HepG2 (cell line): Measurements from ENCODE around the gene ARMC3. TPM values are rescaled to one million over a fixed set of nuclear protein-coding genes. Genes with fewer than 3 reads are reported as not detected.

Experiments
- ATAC-seq: fragments of 200-7000 bp; cut with Tn5 transposase; 3 replicates; pipeline ENCODE4 v1.9.1; 2020; ENCODE audit warnings: mild to moderate bottlenecking, moderate library complexity
- BruUV-seq: library from RNA; stranded (reverse); fragments of 400-500 nt; replicated peaks from 2 replicates; lab custom pipeline; 2021; lab: Mats Ljungman, UMichigan
- CTCF ChIA-PET: fragments of 300-600 bp; formaldehyde crosslinking; extraction: SDS; loops from one replicate; lab custom pipeline; 2021; ENCODE audit warnings: low total read pairs, inconsistent platforms, low intra/inter-chr PET ratio; lab: Yijun Ruan, JAX
- POLR2A ChIA-PET: fragments of 350-600 bp; sonication (Branson Sonifier 250); formaldehyde crosslinking; loops from one replicate; lab custom pipeline; 2020; ENCODE audit warnings: antibody characterized with exemption, inconsistent platforms; lab: Yijun Ruan, JAX
- DNase-seq: peaks from one replicate; pipeline ENCODE4 v3.0.0-alpha.2; 2015; ENCODE audit warnings: low spot score
- FAIRE-seq: peaks from 3 replicates; lab custom pipeline; 2011; peaks lifted over from hg19 to GRCh38; lab: Jason Lieb, UNC
- H2AFZ ChIP-seq: one replicate; pipeline ENCODE4 v1.6.1; 2011; ENCODE audit warnings: low read length, inconsistent platforms
- H3K27ac ChIP-seq: fragments of 300-600 bp; 3 replicates; pipeline ENCODE4 v1.8.0; 2011; ENCODE audit warnings: mixed run types, mild to moderate bottlenecking, mixed read lengths, low read length, inconsistent platforms; ENCODE audit not compliant: insufficient read depth; ENCODE audit errors: extremely low read length
- H3K27me3 ChIP-seq, 2 experiments: fragments of 200-600 bp in 1 of 2; 2 replicates in 1 of 2; 3 replicates in 1 of 2; pipeline versions ENCODE4 v1.6.0 to v1.8.0; 2011; ENCODE audit warnings: low read length in 2 of 2, mild to moderate bottlenecking in 2 of 2, moderate library complexity in 2 of 2, inconsistent platforms in 1 of 2; ENCODE audit not compliant: insufficient read depth in 2 of 2, control insufficient read depth in 1 of 2
- H3K36me3 ChIP-seq, 2 experiments: fragments of 200-600 bp in 1 of 2; replicated peaks in 1 of 2; 2 replicates in 1 of 2; 3 replicates in 1 of 2; pipeline versions ENCODE4 v1.5.1 to v1.8.0; 2011; ENCODE audit warnings: low read length in 2 of 2, inconsistent platforms in 1 of 2; ENCODE audit not compliant: insufficient read depth in 2 of 2, control insufficient read depth in 1 of 2
- H3K4me1 ChIP-seq: 2 replicates; pipeline ENCODE4 v1.5.1; 2012; ENCODE audit warnings: low read length, inconsistent platforms; ENCODE audit not compliant: insufficient read depth
- H3K4me2 ChIP-seq: 2 replicates; pipeline ENCODE4 v1.6.0; 2011; ENCODE audit warnings: low read depth, low read length, inconsistent platforms
- H3K4me3 ChIP-seq, 3 experiments: fragments of 200-600 bp in 1 of 3; sonication (generic), shearing (Covaris generic) in 1 of 3; replicated peaks in 1 of 3; 2 replicates each; pipeline ENCODE4 v1.5.1; 2011 to 2016; ENCODE audit warnings: low read length in 3 of 3, inconsistent platforms in 2 of 3, low read depth in 2 of 3, mild to moderate bottlenecking in 2 of 3, control low read depth in 1 of 3, mixed read lengths in 1 of 3; ENCODE audit not compliant: insufficient read depth in 1 of 3
- H3K79me2 ChIP-seq: one replicate; pipeline ENCODE4 v1.6.1; 2011; ENCODE audit warnings: low read length, inconsistent platforms; ENCODE audit not compliant: insufficient read depth
- H3K9ac ChIP-seq: 2 replicates; pipeline ENCODE4 v1.6.0; 2011; ENCODE audit warnings: mild to moderate bottlenecking, low read depth, low read length, inconsistent platforms; ENCODE audit not compliant: insufficient read depth
- H3K9me3 ChIP-seq: 2 replicates; pipeline ENCODE4 v1.5.1; 2012; ENCODE audit warnings: mild to moderate bottlenecking, low read length
- H4K20me1 ChIP-seq: 2 replicates; pipeline ENCODE4 v1.6.0; 2011; ENCODE audit warnings: inconsistent platforms, mild to moderate bottlenecking, low read length, moderate library complexity; ENCODE audit not compliant: insufficient read depth
- GATAD1 ChIP-seq: IDR thresholded peaks from 2 replicates; pipeline ENCODE4 v1.6.1; 2016; ENCODE audit warnings: missing genetic modification reagents, missing compliant biosample characterization
- HCFC1 ChIP-seq: fragments of 150-350 bp; IDR thresholded peaks from 2 replicates; pipeline ENCODE4 v1.6.1; 2014; ENCODE audit warnings: low read depth, low read length
- NFRKB ChIP-seq: fragments of 450-650 bp; IDR thresholded peaks from 2 replicates; pipeline ENCODE4 v1.6.1; 2017
- ZNF17 ChIP-seq: sonication (generic); formaldehyde crosslinking; IDR thresholded peaks from 2 replicates; pipeline ENCODE4 v1.5.0; 2020; ENCODE audit warnings: mild to moderate bottlenecking, missing genetic modification reagents
- ZNF83 ChIP-seq: sonication (generic); formaldehyde crosslinking; IDR thresholded peaks from 2 replicates; pipeline ENCODE4 v1.4.0; 2020; ENCODE audit warnings: missing genetic modification reagents, mild to moderate bottlenecking, borderline replicate concordance
- ZSCAN30 ChIP-seq: sonication (generic); formaldehyde crosslinking; IDR thresholded peaks from 2 replicates; pipeline ENCODE4 v1.5.0; 2020; ENCODE audit warnings: mild to moderate bottlenecking, missing genetic modification reagents
- WGBS: methylation state at CpG from one replicate; pipeline ENCODE4 v1.1.6; 2017; ENCODE audit warnings: low lambda C conversion rate; 5-methylcytosine and 5-hydroxymethylcytosine counted together
- in situ Hi-C: cut with HindIII; loops from 2 replicates; pipeline ENCODE4 v1.10.0; 2017; ENCODE audit warnings: low pct_unique_long_range_greater_than_20kb; ENCODE audit not compliant: extremely low pct_ligation_motif_present
- intact Hi-C: fragments of 100-400 bp; cut with micrococcal nuclease; formaldehyde crosslinking; loops from one replicate; pipeline ENCODE4 v1.10.0; 2022; ENCODE audit not compliant: unreplicated experiment
- polyA plus RNA-seq, 8 experiments: library from polyadenylated mRNA; depleted of rRNA in 3 of 8; stranded (reverse) in 7 of 8; unstranded in 1 of 8; fragments of >200 nt; fragmentation: Illumina TruSeq in 4 of 8; extraction: Trizol in 4 of 8; gene quantifications; 2 replicates each; pipeline versions ENCODE4 v1.2.1 to v1.2.3, GENCODE V29; 2011 to 2016; ENCODE audit warnings: low read depth in 4 of 8, missing spikeins in 1 of 8, mixed read lengths in 1 of 8; ENCODE audit not compliant: insufficient read depth in 1 of 8
- total RNA-seq, 5 experiments: library from RNA; depleted of rRNA; stranded (reverse); fragments of >200 nt; fragmentation: Illumina TruSeq; extraction: Trizol; gene quantifications; 2 replicates each; pipeline ENCODE4 v1.2.3, GENCODE V29; 2016; ENCODE audit warnings: low read depth in 1 of 5
- TF ChIP-seq, protein P1 (sequence below): sonication (generic); formaldehyde crosslinking; IDR thresholded peaks from 2 replicates; pipeline ENCODE4 v1.9.0; 2021; ENCODE audit warnings: missing genetic modification reagents, borderline replicate concordance
- TF ChIP-seq, protein P2 (sequence below): sonication (generic); formaldehyde crosslinking; IDR thresholded peaks from 2 replicates; pipeline ENCODE4 v1.4.0; 2020; ENCODE audit warnings: missing genetic modification reagents
- TF ChIP-seq, protein P3 (sequence below): sonication (generic); formaldehyde crosslinking; IDR thresholded peaks from 2 replicates; pipeline ENCODE4 v1.4.0; 2020; ENCODE audit warnings: missing genetic modification reagents; ENCODE audit errors: not compliant biosample characterization

The ARMC3 gene
- total and polyA plus RNA-seq, 2 of the 13 experiments (the other 11 are each of a cell fraction or from before 2014, with no cell fraction given), result not detected

DNA sequence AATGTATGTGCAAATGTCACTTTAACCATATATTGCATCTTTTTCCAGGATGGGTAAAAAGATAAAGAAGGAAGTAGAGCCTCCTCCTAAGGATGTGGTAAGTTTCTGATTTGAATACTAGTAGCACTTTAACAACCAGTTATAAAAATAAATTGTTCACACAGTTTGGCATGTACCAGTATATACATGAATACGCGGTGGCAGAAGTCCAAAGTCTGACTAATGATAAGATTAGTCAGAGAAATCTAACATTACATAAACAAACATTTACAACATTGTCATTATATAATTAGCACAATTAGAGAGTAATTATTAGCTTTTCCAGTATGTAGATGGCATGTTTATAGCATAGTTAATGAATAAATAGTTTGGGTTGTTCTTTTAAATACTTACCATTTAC is 4.1 kb downstream of the ARMC3 start (continued):
- TF ChIP-seq, protein P1, sequence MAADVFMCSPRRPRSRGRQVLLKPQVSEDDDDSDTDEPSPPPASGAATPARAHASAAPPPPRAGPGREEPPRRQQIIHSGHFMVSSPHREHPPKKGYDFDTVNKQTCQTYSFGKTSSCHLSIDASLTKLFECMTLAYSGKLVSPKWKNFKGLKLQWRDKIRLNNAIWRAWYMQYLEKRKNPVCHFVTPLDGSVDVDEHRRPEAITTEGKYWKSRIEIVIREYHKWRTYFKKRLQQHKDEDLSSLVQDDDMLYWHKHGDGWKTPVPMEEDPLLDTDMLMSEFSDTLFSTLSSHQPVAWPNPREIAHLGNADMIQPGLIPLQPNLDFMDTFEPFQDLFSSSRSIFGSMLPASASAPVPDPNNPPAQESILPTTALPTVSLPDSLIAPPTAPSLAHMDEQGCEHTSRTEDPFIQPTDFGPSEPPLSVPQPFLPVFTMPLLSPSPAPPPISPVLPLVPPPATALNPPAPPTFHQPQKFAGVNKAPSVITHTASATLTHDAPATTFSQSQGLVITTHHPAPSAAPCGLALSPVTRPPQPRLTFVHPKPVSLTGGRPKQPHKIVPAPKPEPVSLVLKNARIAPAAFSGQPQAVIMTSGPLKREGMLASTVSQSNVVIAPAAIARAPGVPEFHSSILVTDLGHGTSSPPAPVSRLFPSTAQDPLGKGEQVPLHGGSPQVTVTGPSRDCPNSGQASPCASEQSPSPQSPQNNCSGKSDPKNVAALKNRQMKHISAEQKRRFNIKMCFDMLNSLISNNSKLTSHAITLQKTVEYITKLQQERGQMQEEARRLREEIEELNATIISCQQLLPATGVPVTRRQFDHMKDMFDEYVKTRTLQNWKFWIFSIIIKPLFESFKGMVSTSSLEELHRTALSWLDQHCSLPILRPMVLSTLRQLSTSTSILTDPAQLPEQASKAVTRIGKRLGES, result no peak
- TF ChIP-seq ZNF83 (CRISPR knock-in tag), result no peak
- TF ChIP-seq ZSCAN30, result no peak
- TF ChIP-seq, protein P2, sequence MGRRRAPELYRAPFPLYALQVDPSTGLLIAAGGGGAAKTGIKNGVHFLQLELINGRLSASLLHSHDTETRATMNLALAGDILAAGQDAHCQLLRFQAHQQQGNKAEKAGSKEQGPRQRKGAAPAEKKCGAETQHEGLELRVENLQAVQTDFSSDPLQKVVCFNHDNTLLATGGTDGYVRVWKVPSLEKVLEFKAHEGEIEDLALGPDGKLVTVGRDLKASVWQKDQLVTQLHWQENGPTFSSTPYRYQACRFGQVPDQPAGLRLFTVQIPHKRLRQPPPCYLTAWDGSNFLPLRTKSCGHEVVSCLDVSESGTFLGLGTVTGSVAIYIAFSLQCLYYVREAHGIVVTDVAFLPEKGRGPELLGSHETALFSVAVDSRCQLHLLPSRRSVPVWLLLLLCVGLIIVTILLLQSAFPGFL, result no peak
- TF ChIP-seq, protein P3, sequence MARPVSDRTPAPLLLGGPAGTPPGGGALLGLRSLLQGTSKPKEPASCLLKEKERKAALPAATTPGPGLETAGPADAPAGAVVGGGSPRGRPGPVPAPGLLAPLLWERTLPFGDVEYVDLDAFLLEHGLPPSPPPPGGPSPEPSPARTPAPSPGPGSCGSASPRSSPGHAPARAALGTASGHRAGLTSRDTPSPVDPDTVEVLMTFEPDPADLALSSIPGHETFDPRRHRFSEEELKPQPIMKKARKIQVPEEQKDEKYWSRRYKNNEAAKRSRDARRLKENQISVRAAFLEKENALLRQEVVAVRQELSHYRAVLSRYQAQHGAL (CRISPR knock-in tag), result no peak
- TF ChIP-seq GATAD1 (CRISPR knock-in tag), result no peak

DNA sequence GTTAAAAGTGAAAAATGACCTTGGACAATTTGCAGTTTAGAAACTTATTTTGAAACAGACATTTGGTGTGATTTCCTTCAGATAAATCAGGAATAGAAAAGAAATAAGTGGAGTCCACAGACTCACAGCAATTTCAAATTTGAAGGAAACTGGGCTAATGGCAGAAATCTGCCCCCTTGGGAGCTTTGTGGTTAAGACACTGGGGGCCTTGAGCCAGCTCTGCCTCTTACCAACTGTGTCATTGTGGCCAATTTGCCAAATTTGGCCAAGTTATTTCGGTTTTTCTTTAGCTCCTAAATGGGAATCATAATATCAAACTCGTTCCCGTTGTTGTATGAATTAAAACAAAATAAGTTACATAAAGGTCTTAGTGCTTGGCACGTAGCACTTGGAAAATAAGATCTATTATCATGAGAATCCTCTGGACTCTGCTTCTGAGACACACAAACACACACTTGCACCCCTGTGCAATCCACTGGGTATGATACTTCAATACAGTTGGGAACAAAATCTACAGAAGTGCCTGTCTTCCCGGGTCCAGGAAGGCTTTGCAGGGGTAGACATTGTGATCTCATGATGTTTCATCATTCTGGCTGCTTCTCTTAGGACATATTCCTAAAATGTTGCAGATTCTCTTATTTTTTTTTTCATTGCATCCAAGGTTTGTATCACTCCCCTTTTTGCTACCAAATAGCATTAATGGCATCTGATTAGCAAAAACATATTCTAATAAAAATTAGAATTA is 4.9 kb downstream of the ARMC3 start:
- Histone ChIP-seq H3K4me1 (peaks cover 6% of the 10 kb centered on the region), H3K4me3 (no peak overlapping the region), H3K9me3 (no peaks in the 10 kb centered on the region), H3K27ac (no peak overlapping the region), H3K27me3 (peaks cover 0 to 9% of the 10 kb centered on the region in 2 experiments; a peak in 1 of 5 replicates), H3K36me3 (no peaks in the 10 kb centered on the region), H3K9ac (no peak overlapping the region), H2AFZ (no peak overlapping the region), H3K79me2 (no peaks in the 10 kb centered on the region), H4K20me1 (no peaks in the 10 kb centered on the region), H3K4me2 (no peak overlapping the region)
- ChIA-PET CTCF (no interaction called here), POLR2A (no interaction called here)
- ATAC-seq (no peak), DNase-seq (no peak), FAIRE-seq (no peak)
- WGBS, result 1% methylated on average over 5 of the region's 5 CpGs
- no peak for TF ChIP-seq HCFC1
- no peak for TF ChIP-seq ZNF17 (CRISPR knock-in tag)
- no peak for TF ChIP-seq NFRKB
- BruUV-seq, result no TSS peak
- in situ Hi-C loops (no loop called here), intact Hi-C loops (no loop called here)
